Measurements from ENCODE around the gene ERBB2. TPM values are rescaled to one million over a fixed set of nuclear protein-coding genes. Genes with fewer than 3 reads are reported as not detected.

Gene ERBB2
- total and polyA plus RNA-seq, 2 of the 13 experiments (the other 11 are each of a cell fraction or from before 2014, with no cell fraction given) = 57.7 to 64.1 TPM

DNA sequence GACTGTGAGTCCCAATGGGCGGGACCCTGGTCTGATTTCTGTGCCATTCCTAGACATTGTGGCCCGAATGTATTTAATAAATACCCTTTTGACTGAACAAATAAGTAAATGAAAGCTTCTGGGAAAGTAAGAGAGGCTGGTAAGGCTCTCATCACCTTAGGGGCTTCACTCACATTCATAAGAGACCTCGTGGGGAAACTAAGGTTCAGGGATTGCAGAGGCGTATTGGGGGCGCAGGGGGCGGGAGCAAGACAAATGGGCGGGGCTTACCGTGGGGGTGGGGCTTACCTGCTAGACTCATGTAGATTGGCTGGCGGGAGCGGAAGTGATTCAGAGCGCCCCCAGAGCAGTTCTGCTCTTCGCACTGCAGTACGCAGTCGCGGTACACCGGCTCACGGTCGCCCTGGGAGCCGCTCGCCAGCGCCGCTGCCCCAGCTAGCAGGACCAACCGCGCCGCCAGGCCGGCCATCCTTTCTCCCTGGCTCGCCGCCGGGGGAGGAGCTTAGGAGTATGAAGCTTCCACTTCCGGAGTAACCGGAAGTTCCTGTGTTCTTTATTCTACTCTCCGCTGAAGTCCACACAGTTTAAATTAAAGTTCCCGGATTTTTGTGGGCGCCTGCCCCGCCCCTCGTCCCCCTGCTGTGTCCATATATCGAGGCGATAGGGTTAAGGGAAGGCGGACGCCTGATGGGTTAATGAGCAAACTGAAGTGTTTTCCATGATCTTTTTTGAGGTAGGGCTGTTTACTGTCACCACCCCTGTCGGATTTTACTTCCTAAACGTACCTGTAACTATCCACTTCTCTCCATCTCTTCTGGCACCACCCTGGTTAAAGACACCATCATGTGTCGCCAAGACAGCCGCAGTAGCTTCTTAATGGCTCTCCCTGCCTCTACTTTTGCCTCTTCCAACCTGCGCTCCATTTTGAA, 12.1 kb upstream of the ERBB2 start, which contains the start of gene PGAP3 (continued):
- TF ChIP-seq KMT2A (CRISPR knock-in tag; IDR thresholded peaks at IDR 0.05) (peak; percentile 44; the same call in 1 of the 2 replicates), ONECUT2 (CRISPR knock-in tag; IDR thresholded peaks at IDR 0.05) (no peak), ZNF784 (CRISPR knock-in tag; IDR thresholded peaks at IDR 0.05; ENCODE audit: borderline replicate concordance) (no peak), ZNF333 (CRISPR knock-in tag; IDR thresholded peaks at IDR 0.05; ENCODE audit: borderline replicate concordance) (no peak), CEBPG (CRISPR knock-in tag; IDR thresholded peaks at IDR 0.05) (no peak), GABPA (IDR thresholded peaks at IDR 0.05; ENCODE audit: low read depth, low read length) (peak; percentile 83), GABPA (CRISPR knock-in tag; IDR thresholded peaks at IDR 0.05; ENCODE audit: low read depth) (peak; percentile 94), YEATS4 (CRISPR knock-in tag; IDR thresholded peaks at IDR 0.05; ENCODE audit: borderline replicate concordance) (peak; percentile 55; the same call in 1 of the 2 replicates), ZNF670 (CRISPR knock-in tag; IDR thresholded peaks at IDR 0.05; ENCODE audit: borderline replicate concordance) (no peak), ZSCAN21 (CRISPR knock-in tag; IDR thresholded peaks at IDR 0.05; ENCODE audit: borderline replicate concordance) (no peak), ZNF772 (CRISPR knock-in tag; IDR thresholded peaks at IDR 0.05) (no peak), ZFP82 (CRISPR knock-in tag; IDR thresholded peaks at IDR 0.05; ENCODE audit: borderline replicate concordance) (no peak), MBNL3 (CRISPR knock-in tag; conservative IDR thresholded peaks at IDR 0.05) (no peak), TBX2 (CRISPR knock-in tag; IDR thresholded peaks at IDR 0.05; ENCODE audit: borderline replicate concordance) (no peak; the same call in 1 of the 2 replicates), DMAP1 (CRISPR knock-in tag; IDR thresholded peaks at IDR 0.05) (peak; percentile 55; the same call in 1 of the 2 replicates), NONO (IDR thresholded peaks at IDR 0.05) (no peak), NONO (CRISPR knock-in tag; conservative IDR thresholded peaks at IDR 0.05) (peak; percentile 77; the same call in 1 of the 2 replicates), CHD2 (IDR thresholded peaks at IDR 0.05; ENCODE audit: low read depth, low read length) (no peak), JDP2 (CRISPR knock-in tag; IDR thresholded peaks at IDR 0.05; ENCODE audit: borderline replicate concordance) (no peak; the same call in 1 of the 2 replicates), NAIF1 (CRISPR knock-in tag; IDR thresholded peaks at IDR 0.05; ENCODE audit: borderline replicate concordance) (peak; percentile 56; the same call in 1 of the 2 replicates)
- TF ChIP-seq, protein P1, sequence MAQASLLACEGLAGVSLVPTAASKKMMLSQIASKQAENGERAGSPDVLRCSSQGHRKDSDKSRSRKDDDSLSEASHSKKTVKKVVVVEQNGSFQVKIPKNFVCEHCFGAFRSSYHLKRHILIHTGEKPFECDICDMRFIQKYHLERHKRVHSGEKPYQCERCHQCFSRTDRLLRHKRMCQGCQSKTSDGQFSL (CRISPR knock-in tag; IDR thresholded peaks at IDR 0.05) = 0 out of 2 replicates have a peak, but pooled peaks have one; percentile 42
- TF ChIP-seq, protein P2, sequence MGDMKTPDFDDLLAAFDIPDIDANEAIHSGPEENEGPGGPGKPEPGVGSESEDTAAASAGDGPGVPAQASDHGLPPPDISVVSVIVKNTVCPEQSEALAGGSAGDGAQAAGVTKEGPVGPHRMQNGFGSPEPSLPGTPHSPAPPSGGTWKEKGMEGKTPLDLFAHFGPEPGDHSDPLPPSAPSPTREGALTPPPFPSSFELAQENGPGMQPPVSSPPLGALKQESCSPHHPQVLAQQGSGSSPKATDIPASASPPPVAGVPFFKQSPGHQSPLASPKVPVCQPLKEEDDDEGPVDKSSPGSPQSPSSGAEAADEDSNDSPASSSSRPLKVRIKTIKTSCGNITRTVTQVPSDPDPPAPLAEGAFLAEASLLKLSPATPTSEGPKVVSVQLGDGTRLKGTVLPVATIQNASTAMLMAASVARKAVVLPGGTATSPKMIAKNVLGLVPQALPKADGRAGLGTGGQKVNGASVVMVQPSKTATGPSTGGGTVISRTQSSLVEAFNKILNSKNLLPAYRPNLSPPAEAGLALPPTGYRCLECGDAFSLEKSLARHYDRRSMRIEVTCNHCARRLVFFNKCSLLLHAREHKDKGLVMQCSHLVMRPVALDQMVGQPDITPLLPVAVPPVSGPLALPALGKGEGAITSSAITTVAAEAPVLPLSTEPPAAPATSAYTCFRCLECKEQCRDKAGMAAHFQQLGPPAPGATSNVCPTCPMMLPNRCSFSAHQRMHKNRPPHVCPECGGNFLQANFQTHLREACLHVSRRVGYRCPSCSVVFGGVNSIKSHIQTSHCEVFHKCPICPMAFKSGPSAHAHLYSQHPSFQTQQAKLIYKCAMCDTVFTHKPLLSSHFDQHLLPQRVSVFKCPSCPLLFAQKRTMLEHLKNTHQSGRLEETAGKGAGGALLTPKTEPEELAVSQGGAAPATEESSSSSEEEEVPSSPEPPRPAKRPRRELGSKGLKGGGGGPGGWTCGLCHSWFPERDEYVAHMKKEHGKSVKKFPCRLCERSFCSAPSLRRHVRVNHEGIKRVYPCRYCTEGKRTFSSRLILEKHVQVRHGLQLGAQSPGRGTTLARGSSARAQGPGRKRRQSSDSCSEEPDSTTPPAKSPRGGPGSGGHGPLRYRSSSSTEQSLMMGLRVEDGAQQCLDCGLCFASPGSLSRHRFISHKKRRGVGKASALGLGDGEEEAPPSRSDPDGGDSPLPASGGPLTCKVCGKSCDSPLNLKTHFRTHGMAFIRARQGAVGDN (CRISPR knock-in tag; IDR thresholded peaks at IDR 0.05) = peak; percentile 90
- TF ChIP-seq, protein P3, sequence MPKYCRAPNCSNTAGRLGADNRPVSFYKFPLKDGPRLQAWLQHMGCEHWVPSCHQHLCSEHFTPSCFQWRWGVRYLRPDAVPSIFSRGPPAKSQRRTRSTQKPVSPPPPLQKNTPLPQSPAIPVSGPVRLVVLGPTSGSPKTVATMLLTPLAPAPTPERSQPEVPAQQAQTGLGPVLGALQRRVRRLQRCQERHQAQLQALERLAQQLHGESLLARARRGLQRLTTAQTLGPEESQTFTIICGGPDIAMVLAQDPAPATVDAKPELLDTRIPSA (CRISPR knock-in tag; IDR thresholded peaks at IDR 0.05; ENCODE audit: borderline replicate concordance) = no peak
